Kidney tubule cell (primary cell): ENCODE data around the gene CX3CL1.
"Not testable (repeated sequence)": the region's sequence is repeated elsewhere in the genome, so short reads cannot be mapped to it uniquely, and the experiment has no call there.

Source experiments
- DNase-seq: peaks from one replicate; pipeline ENCODE4 v3.0.0-alpha.2; 2018; ENCODE audit warnings: low spot score

CX3CL1 gene

GRCh38 chr16:57357330-57358085, 14.8 kb upstream of the CX3CL1 start:
- DNase-seq: no peak

GRCh38 chr16:57358086-57358420, 14.2 kb upstream of the CX3CL1 start:
- DNase-seq: no peak

- peak; percentile 48 for DNase-seq
These were observed 13.7 kb upstream of the CX3CL1 start, which contains the start of gene CCL22 for GRCh38 chr16:57358527-57359095. TSS of gene CCL22 (plus strand) at chr16:57358783. CDS start at chr16:57358817, 34 bp downstream.

- no peak for DNase-seq
These were observed 11.9 kb upstream of the CX3CL1 start for GRCh38 chr16:57360321-57360935.

- no peak for DNase-seq
These were observed 10.9 kb upstream of the CX3CL1 start for GRCh38 chr16:57361404-57361803.

GRCh38 chr16:57364143-57364542, 8.1 kb upstream of the CX3CL1 start:
- no peak for DNase-seq

GRCh38 chr16:57366544-57367040, 5.7 kb upstream of the CX3CL1 start:
- no peak for DNase-seq

GRCh38 chr16:57367116-57367752, 5.1 kb upstream of the CX3CL1 start:
- peak; percentile 60 for DNase-seq

- no peak for DNase-seq
These were observed 557 bp upstream of the CX3CL1 start for GRCh38 chr16:57371494-57372371.

GRCh38 chr16:57373117-57373947, 1.0 kb downstream of the CX3CL1 start:
- DNase-seq: peak; percentile 79

- DNase-seq: peak; percentile 43
These were observed 1.8 kb downstream of the CX3CL1 start for GRCh38 chr16:57374067-57374534.

- DNase-seq: not testable (repeated sequence)
These were observed 2.7 kb downstream of the CX3CL1 start for GRCh38 chr16:57374925-57375465.

GRCh38 chr16:57376313-57376818, 4.1 kb downstream of the CX3CL1 start:
- no peak for DNase-seq

GRCh38 chr16:57377080-57377841, 5.0 kb downstream of the CX3CL1 start:
- DNase-seq: peak; percentile 81

- peak; percentile 49 for DNase-seq
These were observed 7.3 kb downstream of the CX3CL1 start for GRCh38 chr16:57379579-57379978.

GRCh38 chr16:57380671-57381462, 8.6 kb downstream of the CX3CL1 start:
- DNase-seq: peak; percentile 66

GRCh38 chr16:57381791-57382534, 9.7 kb downstream of the CX3CL1 start:
- no peak for DNase-seq
